GM19023 (cell line): ENCODE results near the gene CHST9.
"Not testable (repeated sequence)": the region's sequence is repeated elsewhere in the genome, so short reads cannot be mapped to it uniquely, and the experiment has no call there.

Experiments used
- ATAC-seq: cut with Tn5 transposase; IDR thresholded peaks from one replicate; pipeline ENCODE4 v1.9.1; 2021; ENCODE audit warnings: mild to moderate bottlenecking, moderate library complexity; ENCODE audit not compliant: unreplicated experiment

Gene CHST9

DNA sequence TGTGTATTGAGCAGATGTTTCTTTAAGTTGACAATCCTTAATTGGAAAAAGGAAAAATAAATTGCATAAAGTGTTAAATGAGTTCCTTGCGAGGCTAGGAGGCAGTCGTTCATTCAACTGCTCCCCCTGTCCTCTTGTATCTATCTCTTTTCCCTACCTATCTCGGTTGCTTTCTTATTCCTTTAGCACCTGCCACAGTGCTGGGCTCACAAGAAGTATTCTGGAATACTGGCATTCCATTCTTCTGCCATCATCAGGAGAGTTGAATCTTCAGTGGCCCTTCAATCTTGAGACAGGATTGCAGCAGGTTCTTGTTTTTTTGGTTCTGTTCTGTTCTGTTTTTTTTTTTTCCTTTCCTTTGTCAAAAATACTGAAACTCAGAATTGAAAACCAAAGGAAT lies 176.5 kb downstream of the CHST9 start:
- ATAC-seq = no peak

DNA sequence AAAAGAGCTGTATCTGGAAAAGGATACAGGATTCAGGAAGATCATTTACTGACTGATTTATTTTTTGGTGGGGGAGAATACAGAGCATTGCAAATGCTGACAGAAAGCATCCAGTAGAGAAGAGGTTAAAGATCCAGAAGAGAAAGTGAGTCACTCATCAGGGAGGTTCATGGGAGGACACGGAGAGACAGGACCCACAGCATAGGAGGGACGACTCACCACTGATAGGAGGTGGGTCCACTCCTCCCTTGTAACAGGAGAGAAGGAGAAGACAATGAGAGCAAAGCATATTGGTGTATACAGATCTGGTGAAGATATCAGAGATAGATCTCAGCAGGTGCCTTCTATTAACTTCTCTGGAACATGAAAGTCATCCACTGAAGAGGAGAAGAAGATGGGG lies 177.2 kb downstream of the CHST9 start:
- no peak for ATAC-seq

DNA sequence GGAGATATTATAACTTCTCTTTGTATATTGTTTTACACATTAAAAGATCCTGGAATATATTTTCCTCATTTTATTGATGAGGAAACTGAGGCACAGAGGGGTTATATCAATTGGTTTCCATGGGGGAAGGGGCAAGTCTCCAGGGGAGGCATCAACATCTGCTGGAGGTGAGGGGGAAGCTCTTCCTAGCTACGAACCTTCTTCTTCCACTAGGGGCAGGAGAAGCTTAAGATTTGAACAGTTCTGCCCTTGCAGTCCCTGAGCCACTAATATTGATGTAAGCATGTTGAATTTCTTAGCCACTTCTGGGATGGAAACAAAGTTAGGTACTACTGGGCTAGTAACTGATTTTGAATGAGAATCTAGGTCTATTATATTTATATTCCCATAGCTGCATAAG lies 179.5 kb downstream of the CHST9 start:
- peak; percentile 60 for ATAC-seq

DNA sequence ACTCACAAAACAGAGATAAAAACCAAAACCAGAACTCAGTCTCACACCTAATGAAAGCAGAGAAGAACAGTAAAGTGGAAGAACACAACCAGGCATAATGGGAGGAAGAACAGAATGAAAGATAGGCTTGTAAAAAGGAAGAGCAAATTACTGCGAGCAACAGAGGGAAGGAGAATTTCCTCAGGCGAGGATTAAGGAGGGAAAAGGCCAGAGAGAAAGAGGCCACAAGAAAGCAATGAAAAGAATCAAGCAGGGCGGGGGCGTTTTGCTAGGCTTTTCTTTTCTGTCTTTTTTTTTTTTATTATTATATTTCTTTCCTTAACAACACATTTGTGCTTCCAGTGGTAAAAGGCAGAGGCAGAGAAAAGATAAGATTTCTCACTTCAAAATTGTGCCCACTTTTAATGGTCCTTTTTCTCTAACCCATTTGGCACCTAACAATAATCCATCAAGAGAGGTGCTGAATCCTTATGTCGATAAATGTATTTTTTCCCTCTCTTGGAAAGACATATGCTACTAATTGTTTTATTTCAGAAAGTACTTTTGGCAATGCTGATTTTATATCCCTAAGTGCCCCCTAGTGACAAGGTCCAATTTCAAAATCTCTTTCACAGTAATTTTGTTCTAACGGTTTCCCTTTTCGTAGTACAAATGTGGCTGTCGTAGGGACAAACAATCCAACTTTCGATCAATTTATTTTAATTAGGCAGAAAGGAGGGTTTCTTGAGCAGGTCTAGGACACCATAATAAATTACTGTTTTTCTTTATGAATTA lies 180.9 kb downstream of the CHST9 start:
- no peak for ATAC-seq

DNA sequence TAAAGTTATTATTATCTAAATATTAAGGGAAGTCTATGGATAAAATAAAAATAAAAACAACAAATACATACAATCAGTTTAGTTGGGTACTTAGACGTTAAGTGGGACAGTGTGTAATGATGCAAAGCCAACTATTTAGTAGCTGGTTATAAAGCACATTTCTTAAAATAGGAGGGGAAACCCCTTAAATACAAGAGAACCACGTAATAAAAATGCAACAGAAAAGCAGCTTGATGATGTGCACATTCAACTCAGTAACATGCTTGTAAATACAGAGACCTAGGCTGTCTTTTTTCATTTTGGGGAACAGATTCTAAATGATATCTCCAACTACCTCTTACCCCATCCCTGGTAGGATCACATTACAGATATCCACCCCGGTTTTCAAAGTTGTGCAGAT lies 185.3 kb downstream of the CHST9 start:
- ATAC-seq = no peak

DNA sequence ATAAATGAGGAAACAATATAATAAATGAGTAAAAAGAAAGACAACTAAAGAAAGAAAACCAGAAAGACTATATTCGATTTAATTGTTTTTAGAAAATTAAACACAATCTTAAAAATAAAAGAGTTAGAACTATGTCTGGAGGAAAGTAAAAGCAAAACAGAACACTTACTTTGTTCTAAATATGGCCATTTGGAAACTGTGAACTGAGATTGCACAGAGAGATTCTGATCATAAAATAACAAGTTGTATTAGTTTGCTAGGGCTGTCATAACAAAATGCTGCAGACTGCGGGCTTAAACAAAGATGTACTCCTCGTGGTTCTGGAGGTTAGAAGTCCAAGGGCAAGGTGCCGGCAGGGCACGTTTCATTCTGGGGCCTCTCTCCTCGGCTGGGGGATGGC lies 191.5 kb downstream of the CHST9 start:
- no peak for ATAC-seq

DNA sequence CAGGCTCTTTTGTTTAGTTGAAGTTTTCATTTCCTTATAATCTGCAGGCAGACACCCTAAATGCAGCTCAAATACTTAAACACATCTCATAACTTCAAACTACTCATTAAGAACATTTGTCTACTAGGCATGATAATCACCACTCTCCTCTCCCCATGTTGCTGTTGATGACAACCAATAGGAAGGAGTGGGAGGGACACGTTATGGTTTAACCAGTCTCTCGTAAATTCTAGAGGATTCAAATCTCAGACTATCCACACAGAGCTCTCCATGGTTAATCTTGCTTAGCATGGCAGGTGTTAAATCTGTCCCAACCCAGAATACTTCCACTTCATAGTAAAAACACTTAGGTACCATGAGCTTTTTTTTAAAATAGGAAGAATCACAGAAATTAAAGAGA lies 192.2 kb downstream of the CHST9 start:
- ATAC-seq = no peak

DNA sequence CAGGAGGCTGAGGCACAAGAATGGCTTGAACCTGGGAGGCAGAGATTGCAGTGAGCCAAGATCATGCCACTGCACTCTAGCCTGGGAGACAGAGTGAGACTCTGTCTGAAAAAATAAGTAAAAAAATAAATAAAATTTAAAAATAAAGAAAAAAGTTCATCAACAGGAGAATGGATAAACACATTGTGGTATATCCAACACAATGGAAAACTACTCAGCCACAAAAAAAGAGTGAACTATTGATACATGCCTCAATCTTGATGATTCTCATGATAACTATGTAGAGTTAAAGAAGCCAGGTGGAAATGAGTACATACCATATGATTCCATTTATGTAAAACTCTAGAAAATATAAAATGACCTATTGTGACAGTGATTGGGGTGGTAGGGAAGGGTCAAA lies 195.3 kb downstream of the CHST9 start:
- no peak for ATAC-seq

DNA sequence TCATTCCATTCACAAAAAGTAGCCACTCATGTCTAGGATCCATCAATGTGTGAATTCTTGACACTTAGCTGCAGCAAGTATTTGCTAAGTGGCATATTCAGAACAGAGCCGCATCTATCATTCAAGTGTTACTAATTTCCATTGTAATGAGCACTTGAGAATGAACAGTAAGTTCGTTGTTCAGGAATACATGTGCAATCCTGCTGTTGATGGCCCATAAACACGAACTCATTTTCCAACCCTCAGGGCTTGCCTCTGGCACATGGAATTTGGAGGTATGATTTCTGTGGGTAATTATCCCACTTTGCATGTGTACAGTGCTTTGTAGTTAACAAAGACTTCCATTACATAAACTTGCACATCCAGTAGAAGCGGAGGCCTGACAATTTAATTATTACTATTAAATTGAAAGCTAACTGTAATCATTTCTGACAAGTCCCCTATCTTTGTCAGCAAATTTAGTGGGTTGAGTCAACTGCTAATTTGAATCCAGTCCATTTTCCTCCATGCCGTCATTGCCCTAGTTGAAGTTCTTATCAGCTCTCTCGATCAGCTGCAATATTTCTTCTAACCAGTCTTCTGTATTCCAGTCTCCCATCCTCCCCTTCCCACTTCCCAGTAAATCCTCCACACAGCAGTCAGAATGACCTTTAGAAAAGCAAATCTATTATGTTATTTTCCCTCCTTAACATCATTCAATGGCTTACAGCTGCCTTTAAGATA lies 203.6 kb downstream of the CHST9 start:
- no peak for ATAC-seq

DNA sequence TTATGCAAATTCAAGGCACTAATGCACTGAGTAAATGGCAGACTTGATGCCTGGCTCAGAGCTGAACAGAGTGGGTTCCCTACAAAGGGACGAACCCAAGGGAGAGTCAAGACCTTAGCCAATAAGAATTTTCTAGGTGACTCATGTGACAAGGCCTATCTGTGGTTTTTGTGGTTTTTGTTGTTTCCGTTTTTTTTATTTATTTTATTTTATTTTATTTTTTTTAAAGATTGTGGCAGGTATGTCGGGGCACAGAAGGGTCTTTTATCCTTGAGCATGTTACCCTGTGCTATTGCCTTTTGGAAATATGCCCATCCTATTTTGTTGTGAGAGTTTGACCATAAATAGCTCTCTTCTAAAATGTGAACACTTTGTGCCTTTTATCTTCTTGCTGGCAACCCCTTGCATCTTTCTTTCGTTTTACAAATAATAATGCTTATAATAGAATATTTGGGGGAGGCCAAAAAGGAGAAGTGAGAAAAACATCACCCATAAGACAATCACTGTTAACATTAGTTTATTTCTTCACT lies 206.2 kb downstream of the CHST9 start:
- peak; percentile 97 for ATAC-seq

DNA sequence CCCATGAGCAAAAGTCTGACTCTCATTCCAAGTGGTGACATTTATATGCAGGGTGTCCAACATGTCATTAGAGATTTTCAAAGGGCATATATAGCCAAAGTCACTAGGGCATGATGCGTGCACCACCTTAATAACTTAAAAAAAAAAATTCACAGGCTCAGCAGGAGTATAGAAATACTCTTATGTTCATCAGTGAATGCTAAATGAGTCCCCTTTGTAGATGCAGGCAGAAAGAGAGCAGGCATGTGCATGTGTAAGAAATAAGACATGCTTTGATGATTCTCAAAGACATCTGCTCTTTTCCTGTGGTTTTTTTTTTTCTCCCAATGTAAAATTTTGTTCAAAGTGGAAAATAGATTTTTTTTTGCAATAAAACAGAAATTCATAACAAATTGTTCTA lies 207.3 kb downstream of the CHST9 start:
- no peak for ATAC-seq

DNA sequence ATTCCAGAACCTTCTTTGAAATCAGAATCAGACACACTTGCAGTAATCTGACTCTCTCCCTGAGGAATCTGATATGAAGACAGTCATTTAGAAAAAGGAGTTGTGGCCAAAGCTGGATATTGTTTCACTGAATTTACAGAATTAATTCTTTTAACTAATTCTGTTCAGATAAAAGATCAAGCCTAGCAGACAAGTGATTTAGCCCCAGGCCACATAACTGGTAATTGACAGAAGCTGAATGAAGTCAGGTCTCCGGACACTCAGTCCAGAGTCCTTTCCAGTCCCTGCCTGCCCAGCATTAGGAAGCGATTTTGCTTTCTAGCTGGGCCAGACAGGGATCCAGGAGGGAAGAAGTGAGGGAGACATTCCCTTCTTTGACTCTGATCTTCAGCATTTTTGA lies 208.9 kb downstream of the CHST9 start:
- no peak for ATAC-seq

DNA sequence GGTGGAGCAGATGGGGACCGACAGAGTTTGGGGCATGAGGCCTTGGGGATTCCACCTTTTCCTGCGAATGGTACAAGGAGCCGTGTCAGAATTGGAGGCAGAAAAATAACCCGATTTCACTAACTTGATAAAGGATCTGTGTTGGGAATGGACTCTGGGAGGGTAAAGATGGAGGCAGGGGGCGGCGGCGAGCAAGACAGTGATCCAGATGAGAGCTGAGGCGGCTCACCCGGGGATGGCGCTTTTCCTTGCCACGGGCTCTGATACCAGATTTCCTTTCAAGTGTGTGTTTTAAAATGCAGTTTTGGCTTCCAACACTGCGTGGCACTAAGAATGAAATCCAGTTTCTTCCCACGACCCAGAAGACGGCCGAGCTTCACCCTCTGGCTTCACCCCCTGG lies 212.6 kb downstream of the CHST9 start:
- ATAC-seq = not testable (repeated sequence)

DNA sequence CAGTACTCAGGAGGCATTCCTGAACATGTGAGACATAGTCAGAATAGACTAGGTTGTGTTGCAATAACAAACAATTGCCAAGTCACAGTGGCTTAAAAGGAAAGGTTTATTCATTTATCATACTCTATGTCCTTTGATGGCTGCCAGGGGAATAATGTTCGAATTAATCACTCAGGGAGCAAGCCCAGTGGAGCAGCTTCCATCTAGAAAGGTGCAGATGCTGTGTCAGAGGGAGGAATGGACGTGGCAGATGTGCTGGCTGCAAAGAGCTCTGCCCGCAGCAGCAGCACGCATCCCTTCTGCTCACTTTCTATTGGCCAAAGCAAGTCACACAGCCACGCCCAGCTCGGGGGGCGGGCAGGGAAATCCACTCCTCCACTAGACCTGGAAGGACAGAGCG lies 213.7 kb downstream of the CHST9 start:
- no peak for ATAC-seq

DNA sequence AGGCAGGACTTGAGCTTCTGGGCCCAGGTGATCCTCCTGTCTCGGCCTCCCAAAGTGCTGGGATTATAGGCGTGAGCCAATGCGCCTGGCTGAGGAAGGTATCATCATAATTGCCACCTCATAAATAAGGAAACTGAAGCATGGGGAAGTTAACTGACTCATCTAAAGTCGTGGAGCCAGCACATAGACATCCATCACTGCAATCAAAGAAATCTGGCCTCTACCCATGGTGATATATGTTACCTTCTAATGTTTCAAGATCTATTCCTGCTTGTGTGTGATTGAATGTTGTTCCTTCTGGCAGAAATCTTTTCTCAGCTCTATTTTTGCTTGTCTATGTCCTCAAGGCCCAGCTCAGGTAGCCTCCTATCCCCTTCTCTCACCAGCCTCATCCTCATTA lies 214.5 kb downstream of the CHST9 start:
- ATAC-seq = no peak

DNA sequence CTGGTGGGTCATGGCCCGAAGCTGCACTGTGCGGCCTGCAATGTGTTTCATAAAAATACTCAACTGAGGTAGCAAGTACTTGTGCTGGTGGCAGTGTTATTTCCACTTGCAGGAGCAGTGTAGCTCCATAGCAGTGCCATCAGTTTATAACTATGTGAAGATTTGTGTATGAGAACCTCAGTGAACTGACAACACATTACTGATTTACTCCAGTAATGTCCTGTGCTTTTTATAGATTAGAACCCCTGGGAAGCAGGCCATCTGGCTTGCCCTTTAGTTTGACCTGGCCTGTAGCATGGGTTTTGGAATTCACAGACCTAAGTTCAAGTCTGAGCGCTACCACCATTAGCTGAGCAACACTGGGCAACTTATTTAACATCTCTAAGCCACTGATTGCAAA lies 219.9 kb downstream of the CHST9 start:
- ATAC-seq = no peak

DNA sequence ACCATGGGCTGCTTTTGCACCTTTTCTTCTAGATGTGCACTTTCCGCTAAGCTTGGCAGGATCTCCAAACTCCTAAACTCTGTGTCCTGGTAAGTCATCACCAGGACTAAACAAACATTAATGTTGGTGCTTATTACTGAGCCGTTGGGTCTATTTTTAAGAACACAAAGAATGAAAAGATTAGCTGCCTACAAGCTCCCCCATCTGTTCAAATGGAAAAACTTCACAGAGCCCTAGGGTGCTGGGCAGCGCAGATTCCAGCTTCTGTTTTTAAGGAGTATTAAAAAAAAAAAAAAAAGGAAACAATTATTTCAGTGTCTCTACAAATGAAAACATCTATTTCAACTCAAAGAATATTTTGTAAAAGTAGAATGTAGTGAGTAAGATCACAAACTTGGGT lies 221.8 kb downstream of the CHST9 start:
- no peak for ATAC-seq

DNA sequence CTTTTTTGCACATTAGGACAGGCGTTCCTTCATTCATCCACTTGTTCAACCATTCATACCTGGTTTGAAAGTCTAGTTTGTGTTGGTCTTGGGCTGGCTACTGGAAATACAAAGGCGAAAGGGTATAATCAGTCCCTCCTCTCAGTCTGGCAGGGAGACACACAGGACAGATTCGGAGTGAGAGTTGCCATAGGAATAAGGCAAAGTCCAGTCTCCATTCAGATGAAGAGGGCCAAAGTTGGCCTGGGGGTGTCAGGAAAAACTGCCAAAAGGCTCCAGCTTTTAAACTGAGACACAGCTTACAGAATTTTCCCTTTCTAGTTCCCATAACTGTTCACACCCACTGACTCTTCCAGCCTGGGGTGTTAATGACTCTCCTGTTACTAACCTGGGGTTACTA lies 223.3 kb downstream of the CHST9 start:
- no peak for ATAC-seq

DNA sequence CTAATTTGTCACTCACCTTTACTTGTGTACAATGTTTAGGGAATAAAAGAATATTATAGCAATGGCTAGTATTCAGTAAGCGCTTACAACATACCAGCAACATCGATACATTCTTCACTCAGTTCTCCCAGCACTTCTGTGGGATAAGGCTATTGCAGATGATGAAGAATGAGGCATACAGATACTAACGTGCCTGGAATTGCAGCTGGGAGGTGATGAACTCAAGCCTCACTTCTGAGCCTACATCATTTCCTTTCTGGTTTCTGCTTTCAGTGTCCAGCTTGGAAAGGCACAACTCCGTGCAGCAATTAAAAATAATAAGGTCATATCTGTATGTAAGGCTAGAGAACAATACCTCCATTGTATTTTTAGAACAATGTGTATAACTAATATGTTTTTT lies 224.2 kb downstream of the CHST9 start:
- no peak for ATAC-seq

DNA sequence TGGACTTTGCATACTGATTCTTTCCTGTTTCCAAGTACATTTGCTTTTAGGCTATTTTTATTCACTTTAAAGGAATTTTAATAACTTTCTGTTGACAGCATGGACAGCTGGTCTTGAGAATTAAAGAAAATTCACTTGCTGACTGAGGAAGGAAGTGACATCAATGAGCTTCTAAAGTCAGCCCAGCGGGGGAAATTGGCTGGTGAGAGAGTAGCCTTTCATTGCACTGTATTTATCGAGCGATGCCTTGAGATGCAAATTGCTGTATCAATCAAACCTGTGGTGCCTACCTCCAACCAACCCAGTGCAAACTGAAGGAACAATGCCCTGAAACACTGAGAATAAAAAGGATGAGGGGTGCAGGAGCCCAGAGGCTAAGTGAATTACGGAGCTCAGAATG lies 228.2 kb downstream of the CHST9 start:
- ATAC-seq = no peak

DNA sequence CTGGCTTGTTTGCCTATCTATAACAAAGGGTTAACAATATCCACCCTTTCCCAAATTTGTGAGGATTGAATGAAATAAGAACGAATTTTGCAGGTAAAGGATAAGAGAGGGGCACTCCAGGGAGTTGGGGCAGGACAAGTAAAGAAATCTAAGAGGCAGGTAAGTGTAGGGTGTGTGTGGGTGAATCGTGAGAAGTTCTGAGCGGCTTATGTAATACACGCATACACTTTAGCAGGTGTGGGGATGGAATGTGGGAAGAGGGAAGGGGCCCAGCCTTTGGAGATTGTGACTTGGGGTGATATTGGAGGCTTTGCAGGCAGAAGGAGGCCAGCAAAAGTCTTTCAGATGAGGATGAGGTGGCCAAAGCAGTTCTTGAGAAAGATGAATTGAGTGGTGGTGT lies 236.4 kb downstream of the CHST9 start:
- ATAC-seq = no peak

DNA sequence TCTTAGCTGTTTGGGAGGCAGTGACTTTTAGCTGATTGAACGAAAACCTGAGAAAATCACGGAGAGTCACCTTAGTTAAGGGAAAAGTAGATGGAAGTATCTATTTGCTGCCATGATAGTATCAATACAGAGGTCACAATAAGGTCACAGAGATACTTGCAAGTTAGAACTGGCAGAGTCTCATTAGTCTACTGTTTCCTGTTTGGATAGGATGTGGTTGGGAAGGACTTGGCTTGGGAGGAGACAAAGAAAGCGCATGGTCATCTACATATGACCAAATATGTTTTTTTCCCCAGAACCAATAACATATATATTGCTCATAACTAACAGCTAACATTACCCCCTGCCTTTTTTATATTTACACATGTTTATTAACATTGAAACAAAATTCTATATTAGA lies 241.2 kb downstream of the CHST9 start:
- ATAC-seq = no peak
